GM12874 (cell line): Measurements from ENCODE around the gene SLC16A8.

Experiments
- CTCF ChIP-seq: IDR thresholded peaks from 2 replicates; pipeline ENCODE4 v1.5.1; 2011; ENCODE audit warnings: low read depth, mild to moderate bottlenecking, control low read depth, low read length, moderate library complexity; ENCODE audit not compliant: insufficient read depth

SLC16A8 gene

GRCh38 chr22:38046070-38046748 lies 37.8 kb downstream of the SLC16A8 start:
- TF ChIP-seq CTCF = no peak

GRCh38 chr22:38043151-38044039 lies 40.6 kb downstream of the SLC16A8 start:
- no peak for TF ChIP-seq CTCF

- TF ChIP-seq CTCF = no peak
Observed at GRCh38 chr22:38042488-38042790, 41.5 kb downstream of the SLC16A8 start.

- no peak for TF ChIP-seq CTCF
Observed at GRCh38 chr22:38041760-38042487, 42.1 kb downstream of the SLC16A8 start.

- TF ChIP-seq CTCF = no peak
Observed at GRCh38 chr22:38040953-38041759, 42.8 kb downstream of the SLC16A8 start.

- TF ChIP-seq CTCF = no peak
Observed at GRCh38 chr22:38038890-38039812, 44.8 kb downstream of the SLC16A8 start.
